Endothelial cell of umbilical vein (primary cell): ENCODE measurements around the gene RTN4RL1. TPM values are rescaled to one million over a fixed set of nuclear protein-coding genes. Genes with fewer than 3 reads are reported as not detected.

Source experiments
- BruUV-seq: library from RNA; stranded (reverse); fragments of 400-500 nt; replicated peaks from 2 replicates; lab custom pipeline; 2021; lab: Mats Ljungman, UMichigan
- CTCF ChIA-PET: fragments of 300-600, 350-600 bp; sonication (Branson Sonifier 250); formaldehyde crosslinking; loops from one replicate; lab custom pipeline; 2021; ENCODE audit warnings: antibody characterized with exemption, inconsistent platforms; lab: Charles Lee
- POLR2A ChIA-PET: fragments of 300-600, 350-600 bp; sonication (Branson Sonifier 250); formaldehyde crosslinking; loops from one replicate; lab custom pipeline; 2021; ENCODE audit warnings: antibody characterized with exemption, inconsistent platforms; lab: Charles Lee
- DNase-seq: peaks from one replicate; pipeline ENCODE4 v3.0.0-alpha.2; 2011; ENCODE audit warnings: low read depth, low spot score
- FAIRE-seq: peaks from 2 replicates; lab custom pipeline; 2011; peaks lifted over from hg19 to GRCh38; lab: Jason Lieb, UNC
- H2AFZ ChIP-seq: 2 replicates; pipeline ENCODE4 v1.6.0; 2012; ENCODE audit warnings: low read depth, low read length, control low read depth, inconsistent platforms
- H3K27ac ChIP-seq: 2 replicates; pipeline ENCODE4 v1.5.1; 2011; ENCODE audit warnings: low read depth, mild to moderate bottlenecking, control low read depth, low read length, moderate library complexity; ENCODE audit not compliant: insufficient read depth
- H3K27me3 ChIP-seq, 2 experiments: 2 replicates each; pipeline versions ENCODE4 v1.6.0 to v1.6.1; 2011; ENCODE audit warnings: low read length in 2 of 2, mixed read lengths in 1 of 2; ENCODE audit not compliant: control insufficient read depth in 2 of 2, insufficient read depth in 2 of 2
- H3K36me3 ChIP-seq, 2 experiments: 2 replicates in 1 of 2; 3 replicates in 1 of 2; pipeline ENCODE4 v1.5.1; 2011; ENCODE audit warnings: low read length in 2 of 2, mild to moderate bottlenecking in 1 of 2, moderate library complexity in 1 of 2; ENCODE audit not compliant: control insufficient read depth in 2 of 2, insufficient read depth in 2 of 2; ENCODE audit errors: extremely low read depth in 1 of 2
- H3K4me1 ChIP-seq: 3 replicates; pipeline ENCODE4 v1.5.1; 2011; ENCODE audit warnings: mild to moderate bottlenecking, low read length; ENCODE audit not compliant: control insufficient read depth, insufficient read depth; ENCODE audit errors: extremely low read depth
- H3K4me2 ChIP-seq: 2 replicates; pipeline ENCODE4 v1.6.1; 2011; ENCODE audit warnings: low read length, control low read depth, mixed read lengths; ENCODE audit not compliant: insufficient read depth
- H3K4me3 ChIP-seq, 3 experiments: fragments of 200-600 bp in 1 of 3; sonication (generic), shearing (Covaris generic) in 1 of 3; replicated peaks in 1 of 3; 2 replicates each; pipeline ENCODE4 v1.5.1; 2011 to 2016; ENCODE audit warnings: control low read depth in 3 of 3, low read length in 3 of 3, mild to moderate bottlenecking in 2 of 3, inconsistent platforms in 1 of 3, low read depth in 1 of 3, moderate library complexity in 1 of 3; ENCODE audit not compliant: insufficient read depth in 1 of 3
- H3K79me2 ChIP-seq: 2 replicates; pipeline ENCODE4 v1.6.0; 2012; ENCODE audit warnings: low read length, inconsistent platforms; ENCODE audit not compliant: control insufficient read depth, insufficient read depth
- H3K9ac ChIP-seq: replicated peaks from 2 replicates; pipeline ENCODE3; 2011; ENCODE audit warnings: low read length, control low read depth; ENCODE audit not compliant: insufficient read depth; ENCODE audit errors: extremely low read depth
- H3K9me1 ChIP-seq: replicated peaks from 3 replicates; pipeline ENCODE4 v1.6.0; 2011; ENCODE audit warnings: mild to moderate bottlenecking, low read length; ENCODE audit not compliant: control insufficient read depth, insufficient read depth; ENCODE audit errors: extremely low read depth
- H3K9me3 ChIP-seq: replicated peaks from 2 replicates; pipeline ENCODE4 v1.5.1; 2012; ENCODE audit warnings: low read length, inconsistent platforms; ENCODE audit not compliant: control insufficient read depth, insufficient read depth
- H4K20me1 ChIP-seq: replicated peaks from 2 replicates; pipeline ENCODE3; 2011; ENCODE audit warnings: mild to moderate bottlenecking, low read length; ENCODE audit not compliant: control insufficient read depth, insufficient read depth; ENCODE audit errors: extremely low read depth
- CTCF ChIP-seq, 2 donors: IDR thresholded peaks; 1 replicate in 1 of 2; 2 replicates in 1 of 2; pipeline ENCODE4 v1.5.1; 2011; ENCODE audit warnings: low read length in 2 of 2, mild to moderate bottlenecking in 2 of 2, moderate library complexity in 2 of 2, control low read depth in 1 of 2, inconsistent platforms in 1 of 2, low read depth in 1 of 2; ENCODE audit not compliant: insufficient read depth in 1 of 2; ENCODE audit errors: extremely low read depth in 1 of 2
- EZH2 ChIP-seq: IDR thresholded peaks from 2 replicates; pipeline ENCODE4 v1.6.1; 2012; ENCODE audit warnings: borderline replicate concordance, low read depth, mild to moderate bottlenecking, moderate library complexity, low read length, inconsistent platforms; ENCODE audit not compliant: severe bottlenecking
- FOS ChIP-seq: IDR thresholded peaks from 2 replicates; pipeline ENCODE4 v1.6.1; 2011; ENCODE audit warnings: mild to moderate bottlenecking, low read length, moderate library complexity, borderline replicate concordance; ENCODE audit not compliant: insufficient read depth
- GATA2 ChIP-seq: IDR thresholded peaks from 2 replicates; pipeline ENCODE4 v1.7.0; 2011; ENCODE audit warnings: low read depth, mild to moderate bottlenecking, moderate library complexity, mixed read lengths, low read length; ENCODE audit not compliant: insufficient read length, insufficient read depth
- JUN ChIP-seq: IDR thresholded peaks from 2 replicates; pipeline ENCODE4 v1.6.1; 2011; ENCODE audit warnings: borderline replicate concordance, low read depth; ENCODE audit not compliant: insufficient read length, insufficient read depth
- MAX ChIP-seq: IDR thresholded peaks from 2 replicates; pipeline ENCODE4 v1.6.1; 2011; ENCODE audit not compliant: insufficient read depth, insufficient read length
- MYC ChIP-seq: IDR thresholded peaks from one replicate; pipeline ENCODE4 v1.6.1; 2011; ENCODE audit warnings: mild to moderate bottlenecking, low read depth, low read length
- POLR2A ChIP-seq: IDR thresholded peaks from 2 replicates; pipeline ENCODE4 v1.6.1; 2012; ENCODE audit warnings: low read depth, mild to moderate bottlenecking, control low read depth, low read length
- POLR2AphosphoS5 ChIP-seq: IDR thresholded peaks from 2 replicates; pipeline ENCODE4 v1.6.1; 2012; ENCODE audit warnings: low read depth, mild to moderate bottlenecking, control low read depth, low read length, moderate library complexity; ENCODE audit not compliant: insufficient read depth
- dilution Hi-C: fragments of 300-500 bp; cut with MboI; formaldehyde crosslinking; loops from one replicate; pipeline ENCODE4 v1.15.0; 2019; ENCODE audit warnings: low sequenced_read_pairs; ENCODE audit not compliant: extremely low pct_ligation_motif_present
- intact Hi-C: fragments of 100-400 bp; cut with micrococcal nuclease; formaldehyde crosslinking; loops from one replicate; pipeline ENCODE4 v1.10.0; 2022
- polyA plus RNA-seq, 4 experiments: library from polyadenylated mRNA; depleted of rRNA in 3 of 4; stranded (reverse) in 3 of 4; unstranded in 1 of 4; fragments of >200 nt; gene quantifications; 2 replicates each; pipeline versions ENCODE4 v1.2.1 to v1.2.3, GENCODE V29; 2011 to 2012; ENCODE audit warnings: missing spikeins in 1 of 4
- total RNA-seq: library from RNA; stranded (reverse); gene quantifications from 2 replicates; pipeline ENCODE4 v1.2.3, GENCODE V29; 2021

RTN4RL1 gene
- total and polyA plus RNA-seq, 2 donors (not counting 3 experiments of a cell fraction or from before 2014, with no cell fraction given): 0.04 TPM; not detected in 1

- Histone ChIP-seq H2AFZ (no peak overlapping the region), H3K9ac (no peak overlapping the region), H3K9me1 (no peaks in the 10 kb centered on the region), H3K4me1 (no peaks in the 10 kb centered on the region), H3K79me2 (no peaks in the 10 kb centered on the region), H3K27me3 (peaks cover 11 to 13% of the 10 kb centered on the region in 2 experiments), H3K36me3 (no peaks in the 10 kb centered on the region), H3K27ac (no peak overlapping the region), H3K4me3 (no peak overlapping the region), H4K20me1 (no peaks in the 10 kb centered on the region), H3K9me3 (no peaks in the 10 kb centered on the region), H3K4me2 (no peak overlapping the region)
- dilution Hi-C loops: no loop called here
- intact Hi-C loops: no loop called here
- no peak for FAIRE-seq
- no peak for DNase-seq
- POLR2A ChIA-PET: no interaction called here
- TF ChIP-seq MAX (no peak), EZH2 (peak; percentile 43)
- CTCF ChIA-PET: no interaction called here
- no TSS peak for BruUV-seq
Measured at GRCh38 chr17:1977583-1978395, 47.3 kb downstream of the RTN4RL1 start.

GRCh38 chr17:1976683-1977064 lies 48.5 kb downstream of the RTN4RL1 start:
- Histone ChIP-seq H3K4me2 (no peak overlapping the region), H3K36me3 (no peaks in the 10 kb centered on the region), H3K9ac (no peak overlapping the region), H3K79me2 (no peaks in the 10 kb centered on the region), H3K9me1 (no peaks in the 10 kb centered on the region), H3K27me3 (peaks cover 11 to 13% of the 10 kb centered on the region in 2 experiments), H2AFZ (no peak overlapping the region), H4K20me1 (no peaks in the 10 kb centered on the region), H3K9me3 (no peaks in the 10 kb centered on the region), H3K4me3 (no peak overlapping the region), H3K27ac (no peak overlapping the region), H3K4me1 (no peaks in the 10 kb centered on the region)
- ChIA-PET CTCF (no interaction called here), POLR2A (no interaction called here)
- no peak for DNase-seq
- dilution Hi-C loops: no loop called here
- intact Hi-C loops: no loop called here
- TF ChIP-seq JUN (no peak), MYC (no peak), CTCF (IDR thresholded peaks at IDR 0.05; ENCODE audit: extremely low read depth in 1 of 2, insufficient read depth in 1 of 2, low read depth in 1 of 2, low read length in 2 of 2) (no peak), EZH2 (no peak), FOS (no peak), POLR2A (no peak), POLR2AphosphoS5 (no peak), GATA2 (no peak), MAX (no peak)
- no peak for FAIRE-seq
- BruUV-seq: no TSS peak
